ENCODE measurements around the gene MAGI1. TPM values are rescaled to one million over a fixed set of nuclear protein-coding genes. Genes with fewer than 3 reads are reported as not detected.

Gene MAGI1
- total RNA-seq, 1 donor from 2014 or later, result 21.9 TPM

- Mint-ChIP-seq H3K4me1 (ENCODE audit: unreplicated experiment) (peaks cover 18% of the 10 kb centered on the region), H3K9me3 (ENCODE audit: unreplicated experiment) (no peaks in the 10 kb centered on the region), H3K36me3 (ENCODE audit: unreplicated experiment) (no peaks in the 10 kb centered on the region), H3K27ac (ENCODE audit: unreplicated experiment) (no peak overlapping the region), H3K4me3 (ENCODE audit: unreplicated experiment) (no peak overlapping the region), H3K27me3 (ENCODE audit: unreplicated experiment) (no peaks in the 10 kb centered on the region)
- no peak for DNase-seq (ENCODE audit: extremely low spot score, unreplicated experiment)
- no peak for TF ChIP-seq CTCF (IDR thresholded peaks at IDR 0.05)
Measured at GRCh38 chr3:65564483-65564882, 474.2 kb downstream of the MAGI1 start.

DNA sequence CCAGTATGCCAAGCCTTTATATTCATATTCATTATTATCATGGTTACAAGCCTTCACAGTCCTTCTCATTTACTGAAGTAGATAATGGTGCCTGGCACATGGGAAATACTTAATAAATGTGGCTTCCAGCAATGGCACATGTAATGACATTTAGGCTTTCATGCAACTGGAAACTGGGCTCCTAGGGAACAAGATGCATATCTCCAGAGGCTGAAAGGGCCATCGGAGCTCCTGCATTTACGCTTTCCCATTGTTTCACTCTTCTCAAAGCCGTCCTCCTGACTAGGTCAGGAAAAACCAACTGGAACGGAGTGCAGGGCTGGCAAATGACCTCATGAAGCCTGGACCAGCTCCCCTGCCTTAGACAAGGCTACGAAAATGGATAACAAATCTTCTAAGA, 474.9 kb downstream of the MAGI1 start:
- Mint-ChIP-seq H3K36me3 (ENCODE audit: unreplicated experiment) (no peaks in the 10 kb centered on the region), H3K9me3 (ENCODE audit: unreplicated experiment) (no peaks in the 10 kb centered on the region), H3K4me3 (ENCODE audit: unreplicated experiment) (no peak overlapping the region), H3K27ac (ENCODE audit: unreplicated experiment) (no peak overlapping the region), H3K4me1 (ENCODE audit: unreplicated experiment) (peaks cover 12% of the 10 kb centered on the region), H3K27me3 (ENCODE audit: unreplicated experiment) (no peaks in the 10 kb centered on the region)
- no peak for TF ChIP-seq CTCF (IDR thresholded peaks at IDR 0.05)
- no peak for DNase-seq (ENCODE audit: extremely low spot score, unreplicated experiment)

DNA sequence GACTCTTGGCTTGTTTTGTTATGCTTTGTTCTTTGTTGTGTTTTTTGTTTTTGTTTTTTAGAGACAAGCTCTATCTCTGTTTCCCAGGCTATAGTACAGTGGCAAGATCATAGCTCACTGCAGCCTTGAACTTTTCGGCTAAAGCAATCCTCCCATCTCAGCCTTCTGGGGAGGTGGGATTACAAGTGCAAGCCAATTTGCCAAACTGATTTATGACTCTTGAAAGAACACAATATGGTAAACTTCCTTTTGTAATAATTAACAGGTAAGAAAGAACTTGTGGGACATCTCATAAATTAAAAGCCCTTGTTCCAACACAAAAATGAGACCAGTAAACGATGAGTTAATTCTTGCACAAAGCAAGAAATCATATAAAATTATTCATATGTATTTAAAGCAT, 476.3 kb downstream of the MAGI1 start:
- Mint-ChIP-seq H3K9me3 (ENCODE audit: unreplicated experiment) (no peaks in the 10 kb centered on the region), H3K4me1 (ENCODE audit: unreplicated experiment) (peaks cover 8% of the 10 kb centered on the region), H3K4me3 (ENCODE audit: unreplicated experiment) (no peak overlapping the region), H3K27me3 (ENCODE audit: unreplicated experiment) (no peaks in the 10 kb centered on the region), H3K36me3 (ENCODE audit: unreplicated experiment) (no peaks in the 10 kb centered on the region), H3K27ac (ENCODE audit: unreplicated experiment) (no peak overlapping the region)
- TF ChIP-seq CTCF (IDR thresholded peaks at IDR 0.05), result no peak
- no peak for DNase-seq (ENCODE audit: extremely low spot score, unreplicated experiment)

DNA sequence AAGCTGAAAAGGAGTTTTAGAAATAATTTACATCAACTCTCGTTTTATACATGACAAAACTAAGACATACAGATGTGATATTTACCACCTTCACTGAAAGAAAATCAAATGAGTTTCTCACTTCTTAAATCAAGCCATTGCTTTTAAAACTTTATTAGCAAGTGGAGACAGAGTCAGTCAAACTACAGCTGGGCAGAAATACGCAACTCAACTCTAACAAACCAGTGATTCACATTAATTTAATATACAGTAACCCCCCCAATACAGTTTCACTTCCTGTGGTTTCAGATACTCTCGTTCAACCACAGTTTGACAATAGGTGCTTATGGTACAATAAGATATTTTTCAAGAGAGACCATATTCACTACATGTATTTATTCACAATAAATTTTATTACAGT, 477.1 kb downstream of the MAGI1 start:
- Mint-ChIP-seq H3K27me3 (ENCODE audit: unreplicated experiment) (no peaks in the 10 kb centered on the region), H3K36me3 (ENCODE audit: unreplicated experiment) (no peaks in the 10 kb centered on the region), H3K9me3 (ENCODE audit: unreplicated experiment) (no peaks in the 10 kb centered on the region), H3K4me3 (ENCODE audit: unreplicated experiment) (no peak overlapping the region), H3K4me1 (ENCODE audit: unreplicated experiment) (peaks cover 5% of the 10 kb centered on the region), H3K27ac (ENCODE audit: unreplicated experiment) (no peak overlapping the region)
- no peak for TF ChIP-seq CTCF (IDR thresholded peaks at IDR 0.05)
- DNase-seq (ENCODE audit: extremely low spot score, unreplicated experiment), result no peak

GRCh38 chr3:65560901-65561300, 477.8 kb downstream of the MAGI1 start:
- no peak for TF ChIP-seq CTCF (IDR thresholded peaks at IDR 0.05)
- DNase-seq (ENCODE audit: extremely low spot score, unreplicated experiment), result no peak
- H3K9me3 Mint-ChIP-seq (ENCODE audit: unreplicated experiment), result no peaks in the 10 kb centered on the region
- no peaks in the 10 kb centered on the region for H3K36me3 Mint-ChIP-seq (ENCODE audit: unreplicated experiment)
- H3K4me3 Mint-ChIP-seq (ENCODE audit: unreplicated experiment), result no peak overlapping the region
- no peaks in the 10 kb centered on the region for H3K27me3 Mint-ChIP-seq (ENCODE audit: unreplicated experiment)
- peaks cover 5% of the 10 kb centered on the region for H3K4me1 Mint-ChIP-seq (ENCODE audit: unreplicated experiment)
- H3K27ac Mint-ChIP-seq (ENCODE audit: unreplicated experiment), result no peak overlapping the region

Measured in osteocyte (in vitro differentiated cells).